LNCAP (cell line): ENCODE measurements around the gene MSI2.

Experiments used
- TF ChIP-seq, protein P1 (sequence below): fragments of 450-650 bp; IDR thresholded peaks from 2 replicates; pipeline ENCODE4 v1.5.1; 2017; ENCODE audit warnings: mild to moderate bottlenecking

MSI2 gene

DNA sequence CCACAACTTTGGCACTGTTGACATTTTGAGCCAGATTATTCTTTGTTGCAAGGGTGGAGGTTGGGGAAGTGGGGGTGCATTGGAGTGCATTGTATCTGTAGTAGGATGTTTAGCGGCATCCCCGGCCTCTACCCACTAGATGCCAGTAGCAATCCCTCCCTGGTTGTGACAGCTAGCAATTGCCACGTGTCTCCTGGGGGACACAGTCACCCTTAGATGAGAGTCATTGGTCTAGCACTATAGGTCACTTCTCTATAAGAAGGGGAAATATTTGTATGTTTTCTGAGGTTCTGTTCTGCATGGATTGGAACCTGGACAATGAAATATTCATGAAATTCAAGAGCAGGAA lies 32.4 kb downstream of the MSI2 start:
- TF ChIP-seq, protein P1, sequence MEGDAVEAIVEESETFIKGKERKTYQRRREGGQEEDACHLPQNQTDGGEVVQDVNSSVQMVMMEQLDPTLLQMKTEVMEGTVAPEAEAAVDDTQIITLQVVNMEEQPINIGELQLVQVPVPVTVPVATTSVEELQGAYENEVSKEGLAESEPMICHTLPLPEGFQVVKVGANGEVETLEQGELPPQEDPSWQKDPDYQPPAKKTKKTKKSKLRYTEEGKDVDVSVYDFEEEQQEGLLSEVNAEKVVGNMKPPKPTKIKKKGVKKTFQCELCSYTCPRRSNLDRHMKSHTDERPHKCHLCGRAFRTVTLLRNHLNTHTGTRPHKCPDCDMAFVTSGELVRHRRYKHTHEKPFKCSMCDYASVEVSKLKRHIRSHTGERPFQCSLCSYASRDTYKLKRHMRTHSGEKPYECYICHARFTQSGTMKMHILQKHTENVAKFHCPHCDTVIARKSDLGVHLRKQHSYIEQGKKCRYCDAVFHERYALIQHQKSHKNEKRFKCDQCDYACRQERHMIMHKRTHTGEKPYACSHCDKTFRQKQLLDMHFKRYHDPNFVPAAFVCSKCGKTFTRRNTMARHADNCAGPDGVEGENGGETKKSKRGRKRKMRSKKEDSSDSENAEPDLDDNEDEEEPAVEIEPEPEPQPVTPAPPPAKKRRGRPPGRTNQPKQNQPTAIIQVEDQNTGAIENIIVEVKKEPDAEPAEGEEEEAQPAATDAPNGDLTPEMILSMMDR: no peak

DNA sequence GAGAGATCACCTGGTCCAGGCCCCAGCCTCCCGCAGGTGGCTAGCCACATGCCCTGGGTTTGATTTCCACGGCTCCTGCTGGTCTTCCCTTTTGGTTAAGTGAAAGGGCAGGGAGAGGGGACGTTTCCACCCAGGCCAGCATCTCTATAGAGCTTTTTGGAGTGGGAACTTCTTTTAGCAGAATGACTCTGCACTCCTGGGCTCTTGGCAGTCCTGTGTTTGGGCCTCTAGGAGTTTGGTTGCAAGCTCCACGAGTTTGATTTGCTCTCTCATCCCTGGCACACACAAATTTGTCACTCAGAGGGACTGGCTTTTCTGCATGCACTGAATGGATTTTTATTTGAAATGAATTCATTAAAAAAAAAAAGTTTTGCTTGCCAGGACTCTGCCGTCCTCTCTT lies 32.8 kb downstream of the MSI2 start:
- TF ChIP-seq, protein P1: no peak

DNA sequence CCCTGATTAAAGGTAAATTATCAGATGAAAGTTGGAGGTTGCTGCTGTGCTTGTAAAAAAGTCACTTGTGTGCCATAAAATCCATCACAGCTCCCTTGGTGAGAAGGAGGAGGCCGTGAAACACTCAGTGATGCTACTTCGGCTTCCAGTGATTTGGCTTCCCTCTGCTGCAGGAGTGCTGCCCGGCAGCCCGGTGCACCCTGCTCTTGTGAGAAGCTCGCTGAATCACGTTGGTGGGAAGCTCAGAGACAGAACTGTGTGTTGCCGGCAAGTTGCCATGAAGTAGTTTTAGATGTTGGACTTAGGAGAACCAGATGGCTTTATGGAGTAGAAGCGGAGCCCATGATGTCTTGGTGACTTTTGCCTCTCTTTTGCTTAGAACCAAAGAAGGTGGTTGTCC lies 33.3 kb downstream of the MSI2 start:
- TF ChIP-seq, protein P1: no peak

GRCh38 chr17:57290981-57291380 lies 34.7 kb downstream of the MSI2 start:
- TF ChIP-seq, protein P1: no peak

DNA sequence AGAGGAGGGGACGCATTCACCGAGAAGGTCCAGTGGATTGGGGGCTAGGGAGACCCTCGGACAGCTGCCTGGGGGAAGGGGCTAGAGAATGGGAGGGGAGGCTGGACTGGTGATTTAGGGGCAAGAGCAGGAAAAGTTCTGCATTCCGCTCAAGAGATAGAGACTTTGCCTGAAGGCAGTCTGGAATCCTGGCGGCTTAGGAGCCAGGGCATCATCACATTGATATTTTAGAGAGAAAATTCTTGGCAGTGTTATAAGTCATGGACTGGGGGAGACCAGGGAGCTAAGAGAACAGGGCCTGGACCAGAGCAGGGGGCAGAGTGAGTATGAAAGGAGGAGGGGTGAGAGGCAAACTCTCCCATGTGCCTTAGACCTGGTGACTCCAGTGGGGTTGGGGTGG lies 35.8 kb downstream of the MSI2 start:
- TF ChIP-seq, protein P1: no peak

DNA sequence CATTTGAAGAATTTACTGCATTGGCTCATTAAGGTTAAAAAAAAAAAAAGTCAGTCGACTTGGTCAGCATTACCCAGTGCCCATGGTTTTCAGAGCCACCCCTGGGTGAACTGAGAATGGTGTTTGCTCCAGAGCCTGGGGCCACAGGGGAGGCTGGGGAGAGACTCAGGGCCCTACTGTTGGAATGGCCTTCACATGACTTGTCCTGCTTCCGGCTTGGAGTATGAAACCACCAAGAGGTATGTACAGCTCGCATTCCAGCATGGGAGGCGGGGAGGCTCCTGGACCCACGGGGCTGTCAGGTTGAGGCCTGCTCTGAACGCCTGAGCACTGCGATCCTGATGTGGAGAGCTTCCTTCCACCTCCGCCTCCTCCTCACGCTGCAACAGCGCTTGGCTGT lies 36.8 kb downstream of the MSI2 start:
- TF ChIP-seq, protein P1: no peak

DNA sequence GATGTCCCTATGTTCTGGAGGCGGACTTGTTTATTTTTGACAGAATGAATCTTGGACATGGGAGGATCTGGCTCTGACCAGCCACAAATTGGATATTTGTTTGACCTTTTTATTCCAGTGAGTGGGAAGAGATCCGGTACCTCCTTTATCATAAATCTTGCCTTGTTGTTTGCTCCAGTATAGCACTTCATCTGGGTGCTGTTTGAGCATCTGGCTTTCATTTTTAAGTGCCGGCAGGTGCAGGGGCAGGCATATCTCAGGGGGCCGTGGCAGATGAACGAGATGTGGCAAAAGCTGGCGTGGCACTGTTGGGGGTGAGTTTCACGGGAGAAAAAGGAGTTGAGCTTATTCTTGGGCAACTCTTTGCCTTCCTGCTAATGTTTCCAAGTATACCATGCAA lies 37.8 kb downstream of the MSI2 start:
- TF ChIP-seq, protein P1: no peak
